Epithelial cell of proximal tubule (primary cell): ENCODE data around the gene PTPRK. TPM values are rescaled to one million over a fixed set of nuclear protein-coding genes. Genes with fewer than 3 reads are reported as not detected.

Source experiments
- DNase-seq: peaks from one replicate; pipeline ENCODE4 v3.0.0-alpha.2; 2011; ENCODE audit warnings: low read depth
- H3K4me3 ChIP-seq: 2 replicates; pipeline ENCODE4 v1.5.1; 2011; ENCODE audit warnings: low read depth, mild to moderate bottlenecking, low read length
- total RNA-seq: library from RNA; depleted of rRNA; stranded (reverse); fragments of >200 nt; gene quantifications from 2 replicates; pipeline ENCODE4 v1.2.3, GENCODE V29; 2015
- TF ChIP-seq, protein P1 (sequence below): conservative IDR thresholded peaks from 2 replicates; pipeline ENCODE4 v1.5.1; 2012; ENCODE audit warnings: low read depth, mild to moderate bottlenecking, low read length

PTPRK gene
- total RNA-seq, 1 donor from 2014 or later, result 42.5 TPM

DNA sequence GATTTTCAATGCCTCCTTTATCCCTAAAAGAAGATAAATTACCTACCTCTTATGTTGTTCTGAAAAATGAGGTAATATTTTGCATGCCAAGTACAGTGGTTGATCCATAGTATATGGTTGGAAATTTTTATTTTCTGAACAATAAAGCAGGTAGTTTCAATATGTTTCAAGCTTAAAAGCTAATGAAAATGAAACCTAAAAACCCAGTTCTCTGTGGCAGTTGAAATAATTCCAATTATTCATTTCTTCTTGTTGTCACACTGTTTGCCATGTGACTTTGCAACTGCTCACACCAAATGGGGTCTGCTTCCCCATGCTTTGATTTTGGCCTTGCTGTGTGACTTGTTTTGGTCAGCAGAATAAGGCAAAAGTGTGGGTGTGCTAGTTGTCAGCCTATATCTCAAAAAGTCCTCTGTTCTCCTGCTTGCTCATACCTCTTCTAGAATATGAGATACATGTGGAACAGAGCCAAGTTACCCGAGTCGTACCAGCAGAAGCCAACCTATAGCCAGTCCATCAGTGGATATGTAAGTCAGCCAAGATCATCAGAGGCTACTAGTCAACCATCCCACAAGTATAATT is 422.3 kb downstream of the PTPRK start:
- no peak overlapping the region for H3K4me3 ChIP-seq
- TF ChIP-seq, protein P1, sequence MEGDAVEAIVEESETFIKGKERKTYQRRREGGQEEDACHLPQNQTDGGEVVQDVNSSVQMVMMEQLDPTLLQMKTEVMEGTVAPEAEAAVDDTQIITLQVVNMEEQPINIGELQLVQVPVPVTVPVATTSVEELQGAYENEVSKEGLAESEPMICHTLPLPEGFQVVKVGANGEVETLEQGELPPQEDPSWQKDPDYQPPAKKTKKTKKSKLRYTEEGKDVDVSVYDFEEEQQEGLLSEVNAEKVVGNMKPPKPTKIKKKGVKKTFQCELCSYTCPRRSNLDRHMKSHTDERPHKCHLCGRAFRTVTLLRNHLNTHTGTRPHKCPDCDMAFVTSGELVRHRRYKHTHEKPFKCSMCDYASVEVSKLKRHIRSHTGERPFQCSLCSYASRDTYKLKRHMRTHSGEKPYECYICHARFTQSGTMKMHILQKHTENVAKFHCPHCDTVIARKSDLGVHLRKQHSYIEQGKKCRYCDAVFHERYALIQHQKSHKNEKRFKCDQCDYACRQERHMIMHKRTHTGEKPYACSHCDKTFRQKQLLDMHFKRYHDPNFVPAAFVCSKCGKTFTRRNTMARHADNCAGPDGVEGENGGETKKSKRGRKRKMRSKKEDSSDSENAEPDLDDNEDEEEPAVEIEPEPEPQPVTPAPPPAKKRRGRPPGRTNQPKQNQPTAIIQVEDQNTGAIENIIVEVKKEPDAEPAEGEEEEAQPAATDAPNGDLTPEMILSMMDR, result no peak
- DNase-seq, result no peak

DNA sequence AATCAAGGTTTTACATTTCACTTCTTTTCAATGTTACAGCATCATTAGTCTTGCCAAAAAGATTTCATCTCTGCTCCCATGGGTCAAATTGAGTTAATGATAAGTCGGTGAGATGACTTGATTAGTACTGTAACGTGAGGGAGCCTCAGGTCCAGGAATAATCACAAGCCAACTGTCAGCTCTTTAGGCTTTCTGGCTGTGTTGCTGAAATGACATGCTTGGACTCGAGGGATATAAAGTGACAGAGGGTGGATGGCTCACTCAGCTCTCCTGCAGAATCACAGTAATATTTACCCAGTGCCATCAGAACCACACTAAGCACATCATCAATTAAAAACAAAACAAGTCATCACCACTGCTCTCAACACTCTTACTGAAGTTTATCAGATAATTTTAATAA is 423.4 kb downstream of the PTPRK start:
- no peak overlapping the region for H3K4me3 ChIP-seq
- no peak for DNase-seq
- TF ChIP-seq, protein P1, result no peak

DNA sequence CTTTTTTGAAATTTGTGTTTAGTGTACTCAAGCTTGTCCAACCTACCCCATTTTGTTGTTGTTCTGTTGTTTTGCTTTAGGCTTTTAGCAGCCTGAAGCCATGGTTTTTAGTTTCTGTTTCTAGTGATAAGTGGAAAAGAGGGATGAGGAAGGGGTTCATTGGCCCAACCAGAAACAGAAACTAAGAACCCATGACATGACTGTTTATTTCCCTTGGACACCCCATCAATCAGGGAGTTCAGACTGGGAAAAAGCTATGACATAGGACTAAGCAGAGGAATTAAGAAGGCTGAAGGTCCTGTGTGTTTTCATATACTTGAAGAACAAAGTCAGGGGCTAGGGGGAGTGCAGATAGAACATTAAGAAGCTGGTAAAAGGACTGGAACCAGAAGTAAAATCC is 425.0 kb downstream of the PTPRK start:
- H3K4me3 ChIP-seq, result no peak overlapping the region
- no peak for DNase-seq

DNA sequence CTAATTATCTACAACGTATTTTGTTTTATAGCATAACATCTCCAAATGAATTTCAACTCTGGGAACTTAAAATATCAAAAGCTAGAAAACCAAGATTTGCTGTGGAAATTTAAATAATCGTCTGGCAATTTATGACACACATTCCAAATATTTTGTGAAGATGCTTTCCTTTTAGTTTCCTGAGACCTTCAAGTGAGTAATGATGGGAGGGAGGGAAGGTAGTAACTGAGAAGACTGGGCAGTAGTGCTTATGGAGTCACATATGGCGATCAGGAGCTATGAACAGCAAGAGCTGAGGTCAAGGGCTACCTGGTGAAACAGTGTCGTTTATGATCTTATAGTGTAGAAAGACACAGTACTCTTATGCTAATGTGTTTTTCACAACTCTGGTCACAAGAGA is 441.4 kb downstream of the PTPRK start:
- TF ChIP-seq, protein P1, result no peak
- no peak for DNase-seq
- H3K4me3 ChIP-seq, result no peak overlapping the region

More for the DNA sequence above, 425.0 kb downstream of the PTPRK start:
- TF ChIP-seq, protein P1, result no peak

DNA sequence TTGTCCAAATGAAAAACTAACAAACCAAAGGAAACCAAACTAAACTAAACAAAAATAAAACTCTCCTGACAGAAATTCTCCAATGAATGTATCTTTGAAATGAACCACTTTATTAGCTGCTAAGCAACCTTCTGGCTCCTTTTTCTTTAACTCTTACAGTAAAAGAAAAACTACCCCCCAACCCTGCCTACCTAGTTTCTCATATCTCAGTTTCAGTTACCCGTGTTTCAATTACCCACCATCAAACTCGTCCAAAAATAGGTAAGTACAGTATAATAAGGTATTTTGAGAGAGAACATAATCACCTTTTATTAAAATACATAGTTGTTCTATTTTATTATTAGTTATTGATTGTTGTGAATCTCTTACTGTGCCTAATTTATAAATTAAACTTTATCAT is 442.1 kb downstream of the PTPRK start:
- DNase-seq, result no peak
- TF ChIP-seq, protein P1, result no peak

DNA sequence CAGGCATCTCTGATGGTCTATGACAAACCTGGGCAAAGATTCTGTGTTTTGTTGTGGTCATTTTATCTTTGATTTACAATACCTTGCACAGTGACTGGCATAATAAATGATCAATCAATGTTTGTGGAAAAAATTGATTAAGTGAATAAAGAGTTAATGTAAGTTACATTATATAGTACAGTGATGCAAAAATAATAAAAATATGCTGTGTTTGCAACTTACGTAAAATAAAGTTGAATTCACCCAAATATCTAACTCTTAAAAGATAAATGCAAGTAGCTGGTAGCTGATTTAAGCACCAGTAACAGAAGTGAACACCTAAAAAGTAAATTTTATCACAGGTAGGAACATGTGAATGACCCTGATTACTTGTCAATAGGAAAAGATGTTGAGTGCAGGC is 443.6 kb downstream of the PTPRK start:
- no peak overlapping the region for H3K4me3 ChIP-seq
- TF ChIP-seq, protein P1, result no peak
- DNase-seq, result no peak

More for the DNA sequence above, 442.1 kb downstream of the PTPRK start:
- no peak overlapping the region for H3K4me3 ChIP-seq

DNA sequence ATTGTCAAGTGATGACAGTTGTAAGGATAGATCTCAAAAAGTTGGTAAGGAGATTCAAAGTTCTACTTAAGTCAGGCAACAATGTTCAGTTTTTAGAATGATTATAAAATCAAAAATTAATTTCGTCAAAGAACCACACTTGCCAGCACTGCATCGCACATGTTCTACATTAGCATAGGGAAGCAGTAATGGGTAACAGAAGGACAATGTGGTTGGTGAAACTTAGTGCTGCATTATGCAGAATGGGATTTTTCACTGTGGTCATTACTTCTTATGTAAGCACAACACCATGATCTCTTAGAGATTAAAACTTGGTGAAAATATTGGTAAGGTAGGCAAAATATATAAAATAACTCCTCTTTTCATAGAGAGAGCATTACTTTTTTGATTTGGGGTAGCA is 445.8 kb downstream of the PTPRK start:
- DNase-seq, result no peak
- no peak overlapping the region for H3K4me3 ChIP-seq
- TF ChIP-seq, protein P1, result no peak
